SH-SY5Y (cell line): ENCODE data around the gene SCGB3A1.

Source experiments
- GATA2 ChIP-seq: IDR thresholded peaks from 2 replicates; pipeline ENCODE4 v1.6.1; 2011; ENCODE audit warnings: mild to moderate bottlenecking, low read depth, low read length
- GATA3 ChIP-seq: IDR thresholded peaks from 2 replicates; pipeline ENCODE4 v1.6.1; 2011; ENCODE audit warnings: low read depth, mild to moderate bottlenecking, low read length, moderate library complexity

DNA sequence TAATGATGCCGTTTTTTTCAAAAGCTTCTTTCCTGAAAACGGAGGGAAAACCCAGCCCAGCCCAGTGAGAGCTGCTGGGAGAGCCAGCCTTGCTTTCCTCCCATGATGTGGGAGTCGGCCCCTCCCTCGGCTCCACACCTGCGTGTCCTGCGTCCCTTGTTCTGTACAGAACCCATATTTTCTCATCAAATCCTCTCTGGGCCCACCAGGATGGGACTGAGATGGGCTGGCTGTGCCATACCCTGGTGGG lies 49.2 kb upstream of the SCGB3A1 start:
- TF ChIP-seq GATA2, result no peak
- TF ChIP-seq GATA3, result no peak
